Middle frontal gyrus (tissue), 1 donor: Measurements from ENCODE around the gene CISH.

Experiments
- DNase-seq: peaks from one replicate; pipeline ENCODE4 v3.0.0-alpha.2; 2015; ENCODE audit warnings: low spot score; ENCODE audit errors: extremely low spot score

CISH gene

GRCh38 chr3:50612970-50613846 lies 1.6 kb upstream of the CISH start:
- no peak for DNase-seq

GRCh38 chr3:50612234-50612882 lies 784 bp upstream of the CISH start:
- no peak for DNase-seq

- DNase-seq: no peak
Measured at GRCh38 chr3:50610992-50611463, 546 bp downstream of the CISH start.

DNA sequence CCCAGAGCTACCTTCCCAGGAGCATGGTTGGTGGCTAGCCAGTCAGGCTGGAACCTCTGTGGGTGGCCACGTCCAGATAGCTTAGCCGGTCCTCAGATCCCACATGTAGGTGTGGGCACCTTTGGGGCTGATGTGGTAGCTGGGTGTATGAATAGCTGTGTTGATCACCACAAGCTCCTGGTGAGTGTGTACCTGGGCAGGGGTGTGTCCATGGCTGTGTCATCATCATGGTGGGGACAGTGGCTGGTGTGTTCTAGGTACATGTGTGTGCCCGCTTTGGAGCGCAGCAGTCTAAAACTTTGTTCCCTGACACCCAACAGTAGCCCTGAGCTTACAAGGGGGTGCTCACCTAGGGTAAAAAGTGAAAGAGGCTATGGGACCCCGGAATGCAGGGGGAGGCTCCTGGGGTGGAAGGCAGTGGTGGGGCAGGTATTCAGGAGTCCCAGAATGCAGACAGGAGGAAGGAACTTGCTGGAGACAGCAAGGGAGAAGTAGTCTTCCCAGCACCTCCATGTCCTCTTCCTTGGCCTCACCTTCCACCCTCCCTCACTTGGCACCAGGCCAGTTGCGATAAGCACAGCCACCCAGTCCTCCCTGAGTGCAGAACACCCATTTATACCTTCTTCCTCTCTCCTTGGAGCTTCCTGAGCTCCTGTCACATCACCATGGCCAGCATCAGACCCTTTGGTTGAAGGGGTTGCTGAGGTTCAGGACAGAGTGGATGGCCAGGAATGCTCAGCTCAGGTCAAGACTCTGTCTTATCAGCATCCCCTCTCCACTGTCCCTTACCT lies 1.2 kb downstream of the CISH start:
- DNase-seq: no peak

DNA sequence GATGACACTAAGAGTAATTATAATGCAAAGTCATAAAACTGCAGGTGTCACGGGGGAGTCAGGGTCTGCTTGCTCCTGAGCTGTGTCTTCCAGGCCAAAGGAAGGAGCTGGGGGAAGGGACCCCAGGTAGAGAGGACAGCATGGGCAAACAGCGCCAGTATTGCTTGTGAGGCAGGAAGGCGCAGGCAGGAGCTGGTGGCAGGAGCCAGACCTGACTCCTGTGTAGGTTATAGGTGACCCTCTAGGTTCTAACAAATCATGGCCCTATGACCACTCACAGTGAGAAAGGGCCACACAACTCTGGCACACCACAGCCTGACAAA lies 1.9 kb downstream of the CISH start:
- no peak for DNase-seq

DNA sequence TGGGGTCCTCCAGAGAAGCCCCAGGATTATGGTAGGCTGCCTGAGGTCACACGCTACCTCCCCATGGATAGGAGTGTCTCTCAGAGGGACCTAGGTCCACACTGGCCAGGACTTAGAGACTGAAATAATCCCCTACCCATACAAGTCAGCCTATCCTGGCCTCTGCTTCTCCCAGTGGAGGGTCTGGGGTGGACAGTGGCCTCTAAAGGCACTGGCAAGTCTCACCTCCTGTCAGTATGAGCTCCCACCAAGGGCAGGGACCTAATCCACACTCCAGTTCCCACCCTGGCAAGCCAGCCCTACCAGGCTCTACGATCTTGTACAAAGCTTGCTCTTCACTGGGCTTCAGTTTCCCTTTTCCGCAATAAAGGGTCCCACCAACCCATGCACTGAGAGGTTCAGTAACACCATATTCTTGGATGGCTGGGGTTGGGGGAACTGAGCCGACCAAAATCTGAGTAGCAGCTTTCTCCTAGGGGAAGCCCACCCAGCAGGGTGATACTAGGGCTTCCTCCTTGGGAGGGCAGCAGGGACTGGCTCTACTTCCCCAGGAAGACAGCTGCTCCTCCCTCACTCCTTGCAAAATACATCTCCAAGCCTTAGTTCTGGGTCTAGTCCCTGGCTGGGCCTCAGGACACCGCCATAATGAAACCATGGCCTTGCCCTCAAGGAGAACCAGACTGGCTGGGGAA lies 2.4 kb downstream of the CISH start:
- DNase-seq: no peak

- DNase-seq: no peak
Measured at GRCh38 chr3:50608278-50608677, 3.3 kb downstream of the CISH start.

DNA sequence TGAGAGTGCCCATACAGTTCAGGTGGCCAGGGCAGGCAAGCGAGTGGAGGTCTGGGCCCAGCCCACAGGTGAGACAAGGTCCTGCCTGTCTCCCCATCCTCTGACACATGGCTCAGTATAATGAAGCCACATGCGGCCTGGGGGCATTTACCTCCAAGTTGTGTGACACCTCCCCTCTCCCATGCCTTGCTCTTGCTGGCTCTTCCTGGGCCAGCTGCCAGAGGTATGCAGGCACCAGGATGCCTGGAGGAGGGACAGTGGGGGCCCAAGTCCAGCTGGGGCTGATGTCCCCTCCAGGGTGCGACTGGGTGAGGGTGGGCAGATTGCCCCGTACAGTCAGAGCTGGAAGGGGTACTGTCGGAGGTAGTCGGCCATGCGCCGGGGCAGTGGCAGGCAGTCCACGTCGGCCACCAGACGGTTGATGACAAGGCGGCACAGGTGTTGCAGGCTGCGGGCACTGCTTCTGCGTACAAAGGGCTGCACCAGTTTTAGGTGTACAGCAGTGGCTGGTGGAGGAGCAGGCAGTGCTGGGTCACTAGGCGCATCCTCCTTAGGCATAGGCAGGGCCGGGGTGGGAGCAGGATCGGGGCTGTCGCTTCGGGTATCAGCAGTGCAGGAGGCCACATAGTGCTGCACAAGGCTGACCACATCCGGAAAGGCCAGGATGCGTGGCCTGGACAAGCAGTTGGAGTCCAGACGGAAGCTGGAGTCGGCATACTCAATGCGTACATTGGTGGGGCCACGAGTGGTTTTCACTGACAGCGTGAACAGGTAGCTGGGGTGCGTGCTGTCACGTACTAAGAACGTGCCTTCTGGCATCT lies 4.1 kb downstream of the CISH start:
- no peak for DNase-seq

GRCh38 chr3:50606596-50606995 lies 5.0 kb downstream of the CISH start:
- no peak for DNase-seq

DNA sequence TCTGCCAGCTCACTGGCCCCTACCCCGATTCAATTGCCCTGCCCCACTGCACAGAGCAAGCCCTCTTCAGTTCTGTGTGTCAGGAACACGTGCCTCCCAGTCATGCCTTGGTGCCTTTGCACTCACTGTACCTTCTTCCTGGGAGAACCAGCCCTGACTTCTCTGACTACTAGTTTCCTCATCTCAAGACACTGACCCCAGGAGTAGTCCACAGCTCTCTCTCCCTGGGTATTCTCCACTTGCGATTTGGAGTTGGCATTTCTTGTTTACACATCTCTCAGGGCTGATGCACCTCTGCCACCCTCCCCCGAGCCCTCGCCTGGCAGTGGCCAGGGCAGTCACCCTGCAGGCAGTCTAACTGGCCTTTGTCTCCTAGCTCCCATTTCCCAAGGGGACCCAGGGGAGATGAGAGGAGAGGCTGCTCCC lies 5.7 kb downstream of the CISH start:
- no peak for DNase-seq

DNA sequence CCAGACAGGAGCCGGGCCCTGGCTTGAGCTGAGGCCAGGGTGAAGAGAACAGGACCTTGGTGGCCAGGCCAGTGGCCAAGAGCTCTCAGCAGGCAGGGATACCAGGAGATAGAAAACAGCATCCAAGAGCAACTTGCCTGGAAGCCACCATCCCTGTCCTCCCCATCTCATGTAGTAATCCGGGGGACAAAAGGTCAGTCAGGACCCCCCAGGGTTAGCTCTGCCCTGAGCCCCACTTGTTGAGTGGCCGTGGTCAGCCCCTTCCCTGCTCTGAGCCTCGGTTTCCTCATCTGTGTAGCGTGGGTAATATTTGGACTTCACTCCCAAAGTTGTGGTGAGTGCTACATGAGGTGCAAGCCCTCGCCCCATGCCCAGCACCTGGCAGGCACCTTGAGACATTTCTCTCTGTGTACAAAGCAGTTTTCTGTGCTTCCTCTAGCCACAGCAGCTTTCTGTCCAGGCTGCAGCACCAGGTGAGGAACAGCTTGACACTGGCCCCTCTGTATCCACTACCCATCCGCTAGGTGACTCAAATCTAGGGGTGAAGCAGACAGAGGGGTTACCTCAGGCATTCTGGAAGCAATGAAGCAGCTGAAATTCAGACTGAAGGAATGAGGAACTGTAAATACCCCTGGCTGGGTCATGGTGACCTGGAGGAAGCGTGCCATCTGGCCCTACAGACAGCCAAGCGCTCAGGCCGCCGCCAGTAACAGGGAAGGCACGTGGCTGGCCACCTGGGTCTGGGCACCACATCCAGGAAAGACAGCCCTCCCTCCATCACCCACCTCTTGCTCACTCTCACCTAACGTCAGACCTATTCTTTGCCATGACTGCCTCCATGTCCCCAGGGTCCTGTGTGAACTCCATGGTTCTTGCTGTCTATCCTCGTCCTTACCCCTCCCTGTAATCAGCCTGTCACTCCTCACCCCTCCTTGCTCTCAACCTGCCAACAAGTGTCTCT lies 6.7 kb downstream of the CISH start:
- DNase-seq: no peak

- DNase-seq: no peak
Measured at GRCh38 chr3:50604110-50604621, 7.4 kb downstream of the CISH start.

GRCh38 chr3:50603261-50604109 lies 8.1 kb downstream of the CISH start:
- DNase-seq: no peak

GRCh38 chr3:50602595-50603191 lies 8.9 kb downstream of the CISH start:
- DNase-seq: no peak

- DNase-seq: peak; percentile 67
Measured at GRCh38 chr3:50600841-50601591, 10.6 kb downstream of the CISH start.

DNA sequence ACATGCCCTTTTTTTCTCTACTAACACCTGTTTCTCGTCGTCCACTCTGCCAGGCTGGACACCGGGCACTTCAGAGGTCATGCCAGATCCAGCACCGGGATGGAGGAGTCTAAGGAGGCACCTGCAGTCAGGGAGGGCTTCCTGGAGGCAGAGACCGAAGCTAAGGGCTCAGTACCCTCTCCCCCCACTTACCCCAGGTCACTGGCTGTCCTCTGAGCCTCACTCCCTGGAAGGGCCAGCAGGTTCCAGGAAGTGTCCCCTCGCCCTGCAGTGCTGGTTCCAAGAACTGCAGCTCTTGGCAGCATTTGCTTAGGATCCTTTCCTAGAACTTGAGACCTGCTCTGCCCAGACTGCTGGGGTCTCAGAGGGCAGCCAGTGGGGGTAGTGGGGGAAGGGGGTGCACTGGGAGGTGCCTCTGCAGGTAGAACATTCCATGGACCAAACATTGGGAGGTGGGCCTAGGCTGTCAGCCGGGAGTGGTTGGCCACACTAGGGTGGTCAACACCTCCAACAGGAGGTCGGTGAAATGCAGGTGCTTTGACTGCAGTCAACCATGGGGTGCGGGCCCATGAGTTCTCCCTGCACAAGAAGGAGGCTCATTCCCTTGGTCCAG lies 11.3 kb downstream of the CISH start:
- no peak for DNase-seq

DNA sequence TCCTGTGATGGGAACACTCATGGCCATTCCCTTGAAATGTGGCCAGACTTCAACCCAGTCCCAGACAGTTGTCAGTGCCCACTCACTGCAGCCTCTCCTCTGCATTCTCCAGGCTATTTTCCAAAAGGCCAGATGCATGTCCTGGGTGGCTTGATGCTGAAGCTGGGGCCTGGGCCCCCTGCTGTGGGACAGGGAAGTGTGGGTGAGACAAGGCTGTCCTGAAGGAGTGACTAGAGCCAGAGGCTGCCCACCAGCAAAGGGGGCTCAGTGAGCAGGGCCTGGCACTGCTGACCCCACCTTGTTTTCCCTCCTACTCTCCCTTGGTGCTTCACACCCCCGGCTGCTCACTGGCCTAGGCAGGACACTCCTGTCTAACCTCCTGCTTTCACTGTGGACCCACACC lies 11.9 kb downstream of the CISH start:
- no peak for DNase-seq
